Measurements from ENCODE around the gene MCM10. TPM values are rescaled to one million over a fixed set of nuclear protein-coding genes. Genes with fewer than 3 reads are reported as not detected.

The MCM10 gene
- total and polyA plus RNA-seq, 2 experiments from 2014 or later = 38.2 to 43.0 TPM

DNA sequence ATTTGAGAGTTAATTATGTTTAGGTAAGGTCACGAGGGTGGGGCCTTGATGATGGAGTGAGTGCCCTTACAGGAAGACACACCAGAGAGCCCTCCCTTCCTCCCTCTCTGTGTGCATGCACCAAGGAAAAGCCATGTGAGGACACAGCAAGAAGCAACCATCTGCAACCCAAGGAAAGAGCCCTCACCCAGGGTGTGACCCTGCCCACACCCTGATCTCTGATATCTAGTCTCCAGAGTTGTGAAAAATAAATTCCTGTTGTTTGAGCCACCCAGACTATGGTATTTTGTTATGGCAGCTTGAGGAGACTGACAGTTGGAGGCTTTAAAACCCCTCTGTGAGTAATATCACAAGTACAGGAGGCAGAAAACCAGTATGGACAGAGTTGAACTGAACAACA, 15.0 kb upstream of the MCM10 start:
- ATAC-seq = no peak
- TF ChIP-seq, protein P1, sequence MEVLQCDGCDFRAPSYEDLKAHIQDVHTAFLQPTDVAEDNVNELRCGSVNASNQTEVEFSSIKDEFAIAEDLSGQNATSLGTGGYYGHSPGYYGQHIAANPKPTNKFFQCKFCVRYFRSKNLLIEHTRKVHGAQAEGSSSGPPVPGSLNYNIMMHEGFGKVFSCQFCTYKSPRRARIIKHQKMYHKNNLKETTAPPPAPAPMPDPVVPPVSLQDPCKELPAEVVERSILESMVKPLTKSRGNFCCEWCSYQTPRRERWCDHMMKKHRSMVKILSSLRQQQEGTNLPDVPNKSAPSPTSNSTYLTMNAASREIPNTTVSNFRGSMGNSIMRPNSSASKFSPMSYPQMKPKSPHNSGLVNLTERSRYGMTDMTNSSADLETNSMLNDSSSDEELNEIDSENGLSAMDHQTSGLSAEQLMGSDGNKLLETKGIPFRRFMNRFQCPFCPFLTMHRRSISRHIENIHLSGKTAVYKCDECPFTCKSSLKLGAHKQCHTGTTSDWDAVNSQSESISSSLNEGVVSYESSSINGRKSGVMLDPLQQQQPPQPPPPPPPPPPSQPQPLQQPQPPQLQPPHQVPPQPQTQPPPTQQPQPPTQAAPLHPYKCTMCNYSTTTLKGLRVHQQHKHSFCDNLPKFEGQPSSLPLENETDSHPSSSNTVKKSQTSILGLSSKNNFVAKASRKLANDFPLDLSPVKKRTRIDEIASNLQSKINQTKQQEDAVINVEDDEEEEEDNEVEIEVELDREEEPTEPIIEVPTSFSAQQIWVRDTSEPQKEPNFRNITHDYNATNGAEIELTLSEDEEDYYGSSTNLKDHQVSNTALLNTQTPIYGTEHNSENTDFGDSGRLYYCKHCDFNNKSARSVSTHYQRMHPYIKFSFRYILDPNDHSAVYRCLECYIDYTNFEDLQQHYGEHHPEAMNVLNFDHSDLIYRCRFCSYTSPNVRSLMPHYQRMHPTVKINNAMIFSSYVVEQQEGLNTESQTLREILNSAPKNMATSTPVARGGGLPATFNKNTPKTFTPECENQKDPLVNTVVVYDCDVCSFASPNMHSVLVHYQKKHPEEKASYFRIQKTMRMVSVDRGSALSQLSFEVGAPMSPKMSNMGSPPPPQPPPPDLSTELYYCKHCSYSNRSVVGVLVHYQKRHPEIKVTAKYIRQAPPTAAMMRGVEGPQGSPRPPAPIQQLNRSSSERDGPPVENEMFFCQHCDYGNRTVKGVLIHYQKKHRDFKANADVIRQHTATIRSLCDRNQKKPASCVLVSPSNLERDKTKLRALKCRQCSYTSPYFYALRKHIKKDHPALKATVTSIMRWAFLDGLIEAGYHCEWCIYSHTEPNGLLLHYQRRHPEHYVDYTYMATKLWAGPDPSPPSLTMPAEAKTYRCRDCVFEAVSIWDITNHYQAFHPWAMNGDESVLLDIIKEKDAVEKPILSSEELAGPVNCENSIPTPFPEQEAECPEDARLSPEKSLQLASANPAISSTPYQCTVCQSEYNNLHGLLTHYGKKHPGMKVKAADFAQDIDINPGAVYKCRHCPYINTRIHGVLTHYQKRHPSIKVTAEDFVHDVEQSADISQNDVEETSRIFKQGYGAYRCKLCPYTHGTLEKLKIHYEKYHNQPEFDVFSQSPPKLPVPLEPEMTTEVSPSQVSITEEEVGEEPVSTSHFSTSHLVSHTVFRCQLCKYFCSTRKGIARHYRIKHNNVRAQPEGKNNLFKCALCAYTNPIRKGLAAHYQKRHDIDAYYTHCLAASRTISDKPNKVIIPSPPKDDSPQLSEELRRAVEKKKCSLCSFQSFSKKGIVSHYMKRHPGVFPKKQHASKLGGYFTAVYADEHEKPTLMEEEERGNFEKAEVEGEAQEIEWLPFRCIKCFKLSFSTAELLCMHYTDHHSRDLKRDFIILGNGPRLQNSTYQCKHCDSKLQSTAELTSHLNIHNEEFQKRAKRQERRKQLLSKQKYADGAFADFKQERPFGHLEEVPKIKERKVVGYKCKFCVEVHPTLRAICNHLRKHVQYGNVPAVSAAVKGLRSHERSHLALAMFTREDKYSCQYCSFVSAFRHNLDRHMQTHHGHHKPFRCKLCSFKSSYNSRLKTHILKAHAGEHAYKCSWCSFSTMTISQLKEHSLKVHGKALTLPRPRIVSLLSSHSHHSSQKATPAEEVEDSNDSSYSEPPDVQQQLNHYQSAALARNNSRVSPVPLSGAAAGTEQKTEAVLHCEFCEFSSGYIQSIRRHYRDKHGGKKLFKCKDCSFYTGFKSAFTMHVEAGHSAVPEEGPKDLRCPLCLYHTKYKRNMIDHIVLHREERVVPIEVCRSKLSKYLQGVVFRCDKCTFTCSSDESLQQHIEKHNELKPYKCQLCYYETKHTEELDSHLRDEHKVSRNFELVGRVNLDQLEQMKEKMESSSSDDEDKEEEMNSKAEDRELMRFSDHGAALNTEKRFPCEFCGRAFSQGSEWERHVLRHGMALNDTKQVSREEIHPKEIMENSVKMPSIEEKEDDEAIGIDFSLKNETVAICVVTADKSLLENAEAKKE (CRISPR knock-in tag; IDR thresholded peaks at IDR 0.05) = no peak
- TF ChIP-seq JUNB (IDR thresholded peaks at IDR 0.05; ENCODE audit: unreplicated experiment) = no peak
- TF ChIP-seq, protein P2, sequence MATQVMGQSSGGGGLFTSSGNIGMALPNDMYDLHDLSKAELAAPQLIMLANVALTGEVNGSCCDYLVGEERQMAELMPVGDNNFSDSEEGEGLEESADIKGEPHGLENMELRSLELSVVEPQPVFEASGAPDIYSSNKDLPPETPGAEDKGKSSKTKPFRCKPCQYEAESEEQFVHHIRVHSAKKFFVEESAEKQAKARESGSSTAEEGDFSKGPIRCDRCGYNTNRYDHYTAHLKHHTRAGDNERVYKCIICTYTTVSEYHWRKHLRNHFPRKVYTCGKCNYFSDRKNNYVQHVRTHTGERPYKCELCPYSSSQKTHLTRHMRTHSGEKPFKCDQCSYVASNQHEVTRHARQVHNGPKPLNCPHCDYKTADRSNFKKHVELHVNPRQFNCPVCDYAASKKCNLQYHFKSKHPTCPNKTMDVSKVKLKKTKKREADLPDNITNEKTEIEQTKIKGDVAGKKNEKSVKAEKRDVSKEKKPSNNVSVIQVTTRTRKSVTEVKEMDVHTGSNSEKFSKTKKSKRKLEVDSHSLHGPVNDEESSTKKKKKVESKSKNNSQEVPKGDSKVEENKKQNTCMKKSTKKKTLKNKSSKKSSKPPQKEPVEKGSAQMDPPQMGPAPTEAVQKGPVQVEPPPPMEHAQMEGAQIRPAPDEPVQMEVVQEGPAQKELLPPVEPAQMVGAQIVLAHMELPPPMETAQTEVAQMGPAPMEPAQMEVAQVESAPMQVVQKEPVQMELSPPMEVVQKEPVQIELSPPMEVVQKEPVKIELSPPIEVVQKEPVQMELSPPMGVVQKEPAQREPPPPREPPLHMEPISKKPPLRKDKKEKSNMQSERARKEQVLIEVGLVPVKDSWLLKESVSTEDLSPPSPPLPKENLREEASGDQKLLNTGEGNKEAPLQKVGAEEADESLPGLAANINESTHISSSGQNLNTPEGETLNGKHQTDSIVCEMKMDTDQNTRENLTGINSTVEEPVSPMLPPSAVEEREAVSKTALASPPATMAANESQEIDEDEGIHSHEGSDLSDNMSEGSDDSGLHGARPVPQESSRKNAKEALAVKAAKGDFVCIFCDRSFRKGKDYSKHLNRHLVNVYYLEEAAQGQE (IDR thresholded peaks at IDR 0.05; ENCODE audit: unreplicated experiment) = no peak
- TF ChIP-seq POLR2AphosphoS5 (IDR thresholded peaks at IDR 0.05; ENCODE audit: low read depth) = no peak
- no peak for TF ChIP-seq NANOG (IDR thresholded peaks at IDR 0.05; ENCODE audit: borderline replicate concordance)
- no peak for TF ChIP-seq ZNF331 (CRISPR knock-in tag; IDR thresholded peaks at IDR 0.05; ENCODE audit: low read depth)
- no peak for TF ChIP-seq STAT1 (IDR thresholded peaks at IDR 0.05; ENCODE audit: unreplicated experiment)
- TF ChIP-seq, protein P3, sequence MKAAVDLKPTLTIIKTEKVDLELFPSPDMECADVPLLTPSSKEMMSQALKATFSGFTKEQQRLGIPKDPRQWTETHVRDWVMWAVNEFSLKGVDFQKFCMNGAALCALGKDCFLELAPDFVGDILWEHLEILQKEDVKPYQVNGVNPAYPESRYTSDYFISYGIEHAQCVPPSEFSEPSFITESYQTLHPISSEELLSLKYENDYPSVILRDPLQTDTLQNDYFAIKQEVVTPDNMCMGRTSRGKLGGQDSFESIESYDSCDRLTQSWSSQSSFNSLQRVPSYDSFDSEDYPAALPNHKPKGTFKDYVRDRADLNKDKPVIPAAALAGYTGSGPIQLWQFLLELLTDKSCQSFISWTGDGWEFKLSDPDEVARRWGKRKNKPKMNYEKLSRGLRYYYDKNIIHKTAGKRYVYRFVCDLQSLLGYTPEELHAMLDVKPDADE (IDR thresholded peaks at IDR 0.05) = no peak
- TF ChIP-seq, protein P4, sequence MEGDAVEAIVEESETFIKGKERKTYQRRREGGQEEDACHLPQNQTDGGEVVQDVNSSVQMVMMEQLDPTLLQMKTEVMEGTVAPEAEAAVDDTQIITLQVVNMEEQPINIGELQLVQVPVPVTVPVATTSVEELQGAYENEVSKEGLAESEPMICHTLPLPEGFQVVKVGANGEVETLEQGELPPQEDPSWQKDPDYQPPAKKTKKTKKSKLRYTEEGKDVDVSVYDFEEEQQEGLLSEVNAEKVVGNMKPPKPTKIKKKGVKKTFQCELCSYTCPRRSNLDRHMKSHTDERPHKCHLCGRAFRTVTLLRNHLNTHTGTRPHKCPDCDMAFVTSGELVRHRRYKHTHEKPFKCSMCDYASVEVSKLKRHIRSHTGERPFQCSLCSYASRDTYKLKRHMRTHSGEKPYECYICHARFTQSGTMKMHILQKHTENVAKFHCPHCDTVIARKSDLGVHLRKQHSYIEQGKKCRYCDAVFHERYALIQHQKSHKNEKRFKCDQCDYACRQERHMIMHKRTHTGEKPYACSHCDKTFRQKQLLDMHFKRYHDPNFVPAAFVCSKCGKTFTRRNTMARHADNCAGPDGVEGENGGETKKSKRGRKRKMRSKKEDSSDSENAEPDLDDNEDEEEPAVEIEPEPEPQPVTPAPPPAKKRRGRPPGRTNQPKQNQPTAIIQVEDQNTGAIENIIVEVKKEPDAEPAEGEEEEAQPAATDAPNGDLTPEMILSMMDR (conservative IDR thresholded peaks at IDR 0.05; ENCODE audit: low read depth in 2 of 2) = no peak
- no peak for TF ChIP-seq ZNF114 (CRISPR knock-in tag; IDR thresholded peaks at IDR 0.05)
- TF ChIP-seq EZH2 (IDR thresholded peaks at IDR 0.05; ENCODE audit: low read depth, unreplicated experiment) = no peak
- no peak for TF ChIP-seq EZH2phosphoT487 (IDR thresholded peaks at IDR 0.05; ENCODE audit: unreplicated experiment)
- TF ChIP-seq CREB1 (CRISPR knock-in tag; IDR thresholded peaks at IDR 0.05; ENCODE audit: low read depth) = no peak
- Histone ChIP-seq H3K4me3 (no peak overlapping the region), H3K4me2 (no peak overlapping the region), H3F3A (replicated peaks; ENCODE audit: low read depth) (no peaks in the 10 kb centered on the region), H3K27ac (ENCODE audit: low read depth) (no peak overlapping the region), H2AFZ (no peak overlapping the region), H3K4me1 (ENCODE audit: insufficient read depth) (no peaks in the 10 kb centered on the region), H3K36me3 (ENCODE audit: insufficient read depth) (no peaks in the 10 kb centered on the region), H3K79me2 (replicated peaks; ENCODE audit: insufficient read depth) (no peaks in the 10 kb centered on the region), H3K9me2 (ENCODE audit: insufficient read depth) (no peaks in the 10 kb centered on the region), H3K27me3 (ENCODE audit: insufficient read depth) (no peaks in the 10 kb centered on the region), H4K20me1 (replicated peaks; ENCODE audit: insufficient read depth) (no peaks in the 10 kb centered on the region)
- DNase-seq (ENCODE audit: low spot score) = no peak
- no peak overlapping the region for H3K4me3 Mint-ChIP-seq
- no peaks in the 10 kb centered on the region for H3K4me1 Mint-ChIP-seq
- H3K27me3 Mint-ChIP-seq (ENCODE audit: insufficient read depth, low read depth, poor library complexity) = peaks cover 6% of the 10 kb centered on the region
- H3K27ac Mint-ChIP-seq = no peak overlapping the region
- no peaks in the 10 kb centered on the region for H3K9me3 Mint-ChIP-seq
- H3K36me3 Mint-ChIP-seq (ENCODE audit: low read depth) = no peaks in the 10 kb centered on the region

Data from GM23338 (cell line).